Stomach smooth muscle (tissue), 2 donors: Measurements from ENCODE around the gene ZSCAN21.

Experiments
- H3K27ac ChIP-seq: one replicate; pipeline ENCODE4 v1.7.0; 2013; ENCODE audit warnings: mild to moderate bottlenecking, low read length, inconsistent platforms
- H3K27me3 ChIP-seq, 2 donors: one replicate each; pipeline ENCODE4 v1.7.0; 2013; ENCODE audit warnings: low read length in 2 of 2; ENCODE audit not compliant: insufficient read depth in 2 of 2, control insufficient read depth in 1 of 2
- H3K36me3 ChIP-seq, 2 donors: one replicate each; pipeline ENCODE4 v1.7.0; 2013; ENCODE audit warnings: low read length in 2 of 2; ENCODE audit not compliant: control insufficient read depth in 2 of 2, insufficient read depth in 2 of 2
- H3K4me1 ChIP-seq: one replicate; pipeline ENCODE4 v1.7.0; 2013; ENCODE audit warnings: low read length; ENCODE audit not compliant: control insufficient read depth, insufficient read depth
- H3K4me3 ChIP-seq, 2 donors: one replicate each; pipeline ENCODE4 v1.7.0; 2013; ENCODE audit warnings: low read length in 2 of 2
- H3K9ac ChIP-seq, 2 donors: one replicate each; pipeline ENCODE4 v1.7.0; 2013; ENCODE audit warnings: low read length in 2 of 2, mild to moderate bottlenecking in 1 of 2
- H3K9me3 ChIP-seq, 2 donors: one replicate each; pipeline ENCODE4 v1.7.0; 2013; ENCODE audit warnings: low read length in 2 of 2; ENCODE audit not compliant: control insufficient read depth in 2 of 2
- donor health status: healthy.
- donor health status: Pancreatic carcinoma.

ZSCAN21 gene

DNA sequence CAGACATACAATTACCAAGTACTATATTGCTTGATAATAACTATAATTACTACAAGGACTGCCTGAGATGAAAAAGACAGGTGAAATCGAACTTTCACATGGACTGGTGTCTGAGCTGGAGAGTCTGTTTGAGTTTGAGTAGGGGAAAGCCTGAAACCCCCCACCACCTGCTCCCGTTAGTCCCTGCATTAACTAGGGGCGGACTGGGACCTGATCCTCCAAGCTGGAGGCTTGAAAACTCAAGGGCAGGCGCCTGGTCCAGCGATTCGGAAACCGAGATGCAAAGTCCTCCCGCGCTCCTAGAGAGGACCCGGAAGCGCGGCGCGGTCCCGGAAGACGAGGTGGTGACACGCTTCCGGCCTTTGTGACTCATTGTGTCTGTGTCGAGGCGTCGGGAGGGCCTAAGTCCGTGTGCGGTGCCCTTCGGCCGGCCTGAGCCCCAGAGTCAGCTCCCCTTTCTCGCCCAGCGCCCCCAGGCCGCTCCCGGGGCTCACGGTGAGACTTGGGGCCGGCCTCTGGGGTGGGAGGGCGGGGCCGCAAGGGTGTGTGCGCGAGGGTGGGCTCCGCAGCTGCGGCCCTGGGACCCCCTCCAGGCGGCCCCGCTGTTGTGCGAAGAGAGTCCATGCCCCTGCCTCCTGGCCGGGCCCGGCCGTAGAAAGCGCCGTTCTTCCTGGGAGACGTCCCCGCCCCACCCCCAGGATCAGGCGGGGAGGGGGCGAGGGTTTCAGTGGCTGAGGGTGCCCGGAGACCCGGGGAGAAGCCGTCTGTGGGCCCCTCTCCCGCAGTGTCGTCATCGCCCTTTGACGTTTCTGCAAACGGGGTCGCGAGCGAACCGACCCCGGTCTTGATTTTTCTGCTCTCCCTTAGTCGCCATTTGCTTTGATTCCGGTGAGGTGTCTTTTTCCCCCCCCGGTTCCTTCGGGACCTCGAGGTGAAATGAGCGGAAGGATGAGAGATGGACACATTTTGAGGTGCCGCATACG, 34.1 kb upstream of the ZSCAN21 start, which contains the start of gene ZKSCAN1:
TSS of gene ZKSCAN1 (plus strand) at position 365 of the 983 bp plus-strand sequence. CDS start 7,911 bp downstream, outside the sequence.
- H3K4me1 ChIP-seq = peaks cover 28% of the 10 kb centered on the region
- peak within 1 kb of the TSS; percentile 89 for H3K27ac ChIP-seq
- H3K9me3 ChIP-seq = no peaks in the 10 kb centered on the region
- no peaks in the 10 kb centered on the region for H3K27me3 ChIP-seq
- peak within 1 kb of the TSS; percentile 94 to 95 for H3K4me3 ChIP-seq
- no peaks in the 10 kb centered on the region for H3K36me3 ChIP-seq
- peak within 1 kb of the TSS; percentile 86 to 94 for H3K9ac ChIP-seq

DNA sequence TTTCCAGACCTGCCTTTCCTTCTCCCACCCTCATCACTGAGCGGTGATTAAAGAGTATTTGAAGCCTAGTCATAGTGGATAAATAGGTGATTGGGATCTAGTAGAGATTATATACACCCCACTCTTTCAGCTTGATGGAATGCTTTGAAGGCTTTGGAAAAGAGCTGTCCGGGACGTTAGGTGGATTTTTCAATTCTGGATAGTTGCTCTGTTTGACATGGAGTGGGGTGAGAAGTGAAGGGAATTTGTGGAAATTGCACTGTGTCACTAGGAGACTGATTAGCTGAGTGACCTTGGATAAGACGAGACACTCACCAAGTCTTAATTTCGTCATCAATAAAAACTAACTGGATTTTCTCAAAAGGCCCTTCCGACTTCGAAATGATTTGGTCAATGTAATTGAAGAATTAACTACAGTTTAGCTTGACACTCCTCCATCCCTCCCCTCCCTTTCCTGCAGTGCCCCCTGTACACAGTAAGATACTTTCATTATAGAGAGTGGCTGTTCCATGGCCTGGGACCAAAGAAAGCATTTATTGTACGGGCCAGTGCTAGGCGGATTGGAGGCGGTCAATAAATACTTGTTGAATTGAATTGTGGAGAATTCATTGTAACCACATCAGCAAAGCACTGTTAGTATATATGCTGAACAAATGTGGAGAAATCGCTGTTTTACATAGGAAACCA, 33.2 kb upstream of the ZSCAN21 start:
- Histone ChIP-seq H3K4me3 (peak overlapping the region; percentile 94 to 95), H3K36me3 (no peaks in the 10 kb centered on the region), H3K27me3 (no peaks in the 10 kb centered on the region), H3K9ac (peak overlapping the region; percentile 86 to 94), H3K9me3 (no peaks in the 10 kb centered on the region), H3K4me1 (peaks cover 28% of the 10 kb centered on the region), H3K27ac (peak overlapping the region; percentile 89)

DNA sequence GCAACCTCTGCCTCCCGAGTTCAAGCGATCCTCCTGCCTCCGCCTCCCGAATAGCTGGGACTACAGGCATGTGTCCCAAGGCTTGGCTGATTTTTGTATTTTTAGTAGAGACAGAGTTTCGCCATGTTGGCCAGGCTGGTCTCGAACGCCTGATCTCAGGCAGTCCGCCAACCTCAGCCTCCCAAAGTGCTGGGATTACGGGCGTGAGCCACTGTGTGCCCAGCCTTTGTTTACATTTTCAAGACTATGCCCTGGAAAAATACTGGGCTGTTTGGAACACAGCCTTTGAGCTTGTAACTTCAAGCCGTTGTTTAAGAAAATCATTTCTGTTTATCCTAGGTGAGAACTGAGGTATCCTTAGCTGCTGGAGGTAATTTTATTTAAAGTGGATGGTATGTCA, 32.3 kb upstream of the ZSCAN21 start:
- H3K9me3 ChIP-seq = no peaks in the 10 kb centered on the region
- H3K27ac ChIP-seq = peak overlapping the region; percentile 33
- H3K4me1 ChIP-seq = peaks cover 28% of the 10 kb centered on the region
- H3K4me3 ChIP-seq = peak overlapping the region in 1 of 2 donors; percentile 36
- no peaks in the 10 kb centered on the region for H3K36me3 ChIP-seq
- no peaks in the 10 kb centered on the region for H3K27me3 ChIP-seq
- peak overlapping the region in 1 of 2 donors; percentile 45 for H3K9ac ChIP-seq

DNA sequence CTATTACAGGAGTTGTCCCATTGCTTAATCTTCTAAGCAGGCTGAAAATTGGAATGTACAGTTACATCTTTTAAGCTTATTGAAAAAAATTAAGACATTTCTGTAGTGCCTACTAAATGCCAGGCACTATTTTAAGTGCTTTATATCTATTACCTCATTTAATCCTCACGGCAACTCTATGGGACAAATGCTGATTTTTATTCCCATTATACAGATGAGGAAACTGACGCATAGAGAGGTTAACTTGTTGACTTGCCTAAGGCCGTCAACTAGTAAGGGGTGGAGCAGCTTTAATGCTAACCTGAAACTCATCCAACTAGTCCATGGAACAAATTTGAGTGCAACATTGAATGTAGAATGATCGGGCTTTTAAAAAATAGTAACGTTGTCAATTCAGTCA, 31.7 kb upstream of the ZSCAN21 start:
- Histone ChIP-seq H3K4me3 (peak overlapping the region in 1 of 2 donors; percentile 36), H3K9me3 (no peaks in the 10 kb centered on the region), H3K9ac (peak overlapping the region in 1 of 2 donors; percentile 45), H3K36me3 (no peaks in the 10 kb centered on the region), H3K27me3 (no peaks in the 10 kb centered on the region), H3K27ac (peak overlapping the region; percentile 33), H3K4me1 (peaks cover 28% of the 10 kb centered on the region)

DNA sequence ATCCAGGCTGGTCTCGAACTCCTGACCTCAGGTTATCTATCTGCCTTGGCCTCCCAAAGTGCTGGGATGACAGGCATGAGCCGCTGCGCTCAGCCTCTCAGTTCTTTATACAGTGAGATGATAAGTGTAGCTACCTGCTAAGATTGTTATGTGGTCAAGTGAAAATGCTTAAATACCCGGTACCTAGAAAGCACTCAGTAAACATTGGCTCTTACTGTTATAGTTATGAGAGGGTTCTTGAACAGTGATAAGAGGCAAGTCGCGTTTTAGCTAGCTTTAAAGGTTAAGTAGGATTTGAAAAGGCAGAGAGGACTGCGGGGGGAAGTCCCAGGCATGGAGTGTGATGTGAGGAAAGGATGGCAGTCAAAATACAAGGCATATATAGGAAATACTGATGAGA, 29.7 kb upstream of the ZSCAN21 start:
- Histone ChIP-seq H3K4me1 (peaks cover 25% of the 10 kb centered on the region), H3K27me3 (no peaks in the 10 kb centered on the region), H3K36me3 (peaks cover 15 to 16% of the 10 kb centered on the region in 2 donors), H3K9me3 (no peaks in the 10 kb centered on the region), H3K4me3 (no peak overlapping the region), H3K27ac (no peak overlapping the region), H3K9ac (peak overlapping the region in 1 of 2 donors; percentile 29)

DNA sequence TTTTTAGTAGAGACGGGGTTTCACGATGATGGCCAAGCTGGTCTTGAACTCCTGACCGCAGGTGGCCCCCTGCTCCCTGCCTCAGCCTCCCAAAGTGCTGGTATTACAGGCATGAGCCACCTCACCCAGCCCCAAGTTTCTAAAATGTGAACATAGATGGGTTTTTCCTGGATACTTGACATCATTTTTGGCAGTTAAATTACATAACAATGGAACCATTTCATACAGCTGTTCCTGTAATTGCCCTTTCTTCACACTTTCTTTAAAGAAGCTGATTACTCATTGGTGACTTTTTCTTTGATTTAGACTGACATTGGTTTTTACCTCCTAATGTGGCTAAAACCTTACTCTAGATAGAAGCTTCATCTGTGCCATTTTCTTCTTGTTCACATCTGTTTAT, 28.3 kb upstream of the ZSCAN21 start:
- no peak overlapping the region for H3K4me3 ChIP-seq
- H3K9me3 ChIP-seq = no peaks in the 10 kb centered on the region
- no peak overlapping the region for H3K27ac ChIP-seq
- peaks cover 19 to 22% of the 10 kb centered on the region in 2 donors for H3K36me3 ChIP-seq
- H3K4me1 ChIP-seq = peaks cover 20% of the 10 kb centered on the region
- no peaks in the 10 kb centered on the region for H3K27me3 ChIP-seq
- no peak overlapping the region for H3K9ac ChIP-seq

DNA sequence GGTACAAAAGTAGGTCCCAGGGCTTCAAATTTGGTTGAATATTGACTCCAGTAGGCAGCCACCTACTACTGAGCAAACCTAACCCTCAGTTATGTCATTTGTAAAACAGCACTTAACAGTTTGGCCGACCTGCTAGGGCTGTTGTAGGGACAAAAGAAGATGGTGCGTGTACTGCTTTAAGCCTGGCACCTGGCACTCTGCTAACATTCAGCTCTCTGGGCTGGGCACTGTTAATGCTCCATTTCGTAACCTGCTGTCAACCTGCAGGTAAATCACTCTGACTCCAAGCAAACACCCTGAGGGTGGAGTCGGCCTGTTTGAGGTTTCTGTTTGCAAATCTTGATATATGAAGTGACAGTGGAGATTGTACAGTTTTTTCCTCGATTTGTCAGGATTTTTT, 27.0 kb upstream of the ZSCAN21 start:
- no peaks in the 10 kb centered on the region for H3K27me3 ChIP-seq
- no peak overlapping the region for H3K9ac ChIP-seq
- H3K9me3 ChIP-seq = no peaks in the 10 kb centered on the region
- H3K27ac ChIP-seq = no peak overlapping the region
- H3K4me1 ChIP-seq = peaks cover 9% of the 10 kb centered on the region
- peaks cover 23 to 28% of the 10 kb centered on the region in 2 donors for H3K36me3 ChIP-seq
- H3K4me3 ChIP-seq = no peak overlapping the region

DNA sequence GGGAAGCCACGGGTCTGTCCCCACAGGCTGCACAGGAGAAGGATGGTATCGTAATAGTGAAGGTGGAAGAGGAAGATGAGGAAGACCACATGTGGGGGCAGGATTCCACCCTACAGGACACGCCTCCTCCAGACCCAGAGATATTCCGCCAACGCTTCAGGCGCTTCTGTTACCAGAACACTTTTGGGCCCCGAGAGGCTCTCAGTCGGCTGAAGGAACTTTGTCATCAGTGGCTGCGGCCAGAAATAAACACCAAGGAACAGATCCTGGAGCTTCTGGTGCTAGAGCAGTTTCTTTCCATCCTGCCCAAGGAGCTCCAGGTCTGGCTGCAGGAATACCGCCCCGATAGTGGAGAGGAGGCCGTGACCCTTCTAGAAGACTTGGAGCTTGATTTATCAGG, 26.0 kb upstream of the ZSCAN21 start:
- Histone ChIP-seq H3K36me3 (peaks cover 28% of the 10 kb centered on the region in 2 donors), H3K9me3 (no peaks in the 10 kb centered on the region), H3K4me3 (no peak overlapping the region), H3K27me3 (no peaks in the 10 kb centered on the region), H3K27ac (no peak overlapping the region), H3K4me1 (peaks cover 8% of the 10 kb centered on the region), H3K9ac (peak overlapping the region in 1 of 2 donors; percentile 13)

DNA sequence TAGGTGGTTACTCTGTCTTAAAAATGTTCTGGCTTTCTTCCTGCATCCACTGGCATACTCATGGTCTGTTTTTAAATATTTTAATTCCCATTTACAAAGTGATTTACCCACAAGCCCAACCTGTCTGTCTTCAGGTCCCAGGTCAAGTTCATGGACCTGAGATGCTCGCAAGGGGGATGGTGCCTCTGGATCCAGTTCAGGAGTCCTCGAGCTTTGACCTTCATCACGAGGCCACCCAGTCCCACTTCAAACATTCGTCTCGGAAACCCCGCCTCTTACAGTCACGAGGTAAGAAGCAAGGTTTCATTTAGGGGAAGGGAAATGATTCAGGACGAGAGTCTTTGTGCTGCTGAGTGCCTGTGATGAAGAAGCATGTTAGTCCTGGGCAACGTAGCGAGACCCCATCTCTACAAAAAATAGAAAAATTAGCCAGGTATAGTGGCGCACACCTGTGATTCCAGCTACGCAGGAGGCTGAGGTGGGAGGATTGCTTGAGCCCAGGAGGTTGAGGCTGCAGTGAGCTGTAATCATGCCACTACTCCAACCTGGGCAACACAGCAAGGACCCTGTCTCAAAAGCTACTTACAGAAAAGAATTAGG, 25.5 kb upstream of the ZSCAN21 start:
- Histone ChIP-seq H3K27ac (no peak overlapping the region), H3K27me3 (no peaks in the 10 kb centered on the region), H3K36me3 (peaks cover 28% of the 10 kb centered on the region in 2 donors), H3K9me3 (no peaks in the 10 kb centered on the region), H3K9ac (peak overlapping the region in 1 of 2 donors; percentile 13), H3K4me3 (no peak overlapping the region), H3K4me1 (peaks cover 2% of the 10 kb centered on the region)

DNA sequence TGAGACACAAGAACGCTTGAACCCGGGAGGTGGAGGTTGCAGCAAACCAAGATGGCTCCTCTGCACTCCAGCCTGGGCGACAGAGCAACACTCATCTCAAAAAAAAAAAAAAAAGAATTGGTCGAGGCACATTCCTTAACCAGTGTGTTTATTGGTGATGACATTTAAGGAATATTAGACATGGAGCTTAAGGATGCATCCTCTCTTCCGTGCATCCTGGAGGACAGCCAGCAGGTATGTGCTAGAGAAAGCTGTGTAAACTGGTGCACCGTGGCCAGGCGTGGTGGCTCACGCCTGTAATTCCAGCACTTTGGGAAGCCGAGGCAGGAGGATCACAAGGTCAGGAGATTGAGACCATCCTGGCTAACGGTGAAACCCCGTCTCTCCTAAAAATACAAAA, 22.4 kb upstream of the ZSCAN21 start:
- Histone ChIP-seq H3K9ac (no peak overlapping the region), H3K27me3 (no peaks in the 10 kb centered on the region), H3K4me1 (no peaks in the 10 kb centered on the region), H3K36me3 (peaks cover 53 to 58% of the 10 kb centered on the region in 2 donors), H3K27ac (no peak overlapping the region), H3K9me3 (no peaks in the 10 kb centered on the region), H3K4me3 (no peak overlapping the region)
